Stimulated activated CD8-positive, alpha-beta memory T cell treated with anti-CD3 and anti-CD28 coated beads, Interleukin-4, amount 100 ng/mL, for 48 hours (primary cell): ENCODE data around the gene BAZ2B.
"Not testable (repeated sequence)": the region's sequence is repeated elsewhere in the genome, so short reads cannot be mapped to it uniquely, and the experiment has no call there.

Experiments used
- DNase-seq: peaks from one replicate; pipeline ENCODE4 v3.0.0-alpha.2; 2020

BAZ2B gene, protein sequence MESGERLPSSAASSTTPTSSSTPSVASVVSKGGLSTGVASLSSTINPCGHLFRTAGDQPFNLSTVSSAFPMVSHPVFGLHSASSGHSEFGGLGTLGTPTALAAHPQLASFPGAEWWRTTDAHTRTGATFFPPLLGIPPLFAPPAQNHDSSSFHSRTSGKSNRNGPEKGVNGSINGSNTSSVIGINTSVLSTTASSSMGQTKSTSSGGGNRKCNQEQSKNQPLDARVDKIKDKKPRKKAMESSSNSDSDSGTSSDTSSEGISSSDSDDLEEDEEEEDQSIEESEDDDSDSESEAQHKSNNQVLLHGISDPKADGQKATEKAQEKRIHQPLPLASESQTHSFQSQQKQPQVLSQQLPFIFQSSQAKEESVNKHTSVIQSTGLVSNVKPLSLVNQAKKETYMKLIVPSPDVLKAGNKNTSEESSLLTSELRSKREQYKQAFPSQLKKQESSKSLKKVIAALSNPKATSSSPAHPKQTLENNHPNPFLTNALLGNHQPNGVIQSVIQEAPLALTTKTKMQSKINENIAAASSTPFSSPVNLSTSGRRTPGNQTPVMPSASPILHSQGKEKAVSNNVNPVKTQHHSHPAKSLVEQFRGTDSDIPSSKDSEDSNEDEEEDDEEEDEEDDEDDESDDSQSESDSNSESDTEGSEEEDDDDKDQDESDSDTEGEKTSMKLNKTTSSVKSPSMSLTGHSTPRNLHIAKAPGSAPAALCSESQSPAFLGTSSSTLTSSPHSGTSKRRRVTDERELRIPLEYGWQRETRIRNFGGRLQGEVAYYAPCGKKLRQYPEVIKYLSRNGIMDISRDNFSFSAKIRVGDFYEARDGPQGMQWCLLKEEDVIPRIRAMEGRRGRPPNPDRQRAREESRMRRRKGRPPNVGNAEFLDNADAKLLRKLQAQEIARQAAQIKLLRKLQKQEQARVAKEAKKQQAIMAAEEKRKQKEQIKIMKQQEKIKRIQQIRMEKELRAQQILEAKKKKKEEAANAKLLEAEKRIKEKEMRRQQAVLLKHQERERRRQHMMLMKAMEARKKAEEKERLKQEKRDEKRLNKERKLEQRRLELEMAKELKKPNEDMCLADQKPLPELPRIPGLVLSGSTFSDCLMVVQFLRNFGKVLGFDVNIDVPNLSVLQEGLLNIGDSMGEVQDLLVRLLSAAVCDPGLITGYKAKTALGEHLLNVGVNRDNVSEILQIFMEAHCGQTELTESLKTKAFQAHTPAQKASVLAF (N-terminal part only)

DNA sequence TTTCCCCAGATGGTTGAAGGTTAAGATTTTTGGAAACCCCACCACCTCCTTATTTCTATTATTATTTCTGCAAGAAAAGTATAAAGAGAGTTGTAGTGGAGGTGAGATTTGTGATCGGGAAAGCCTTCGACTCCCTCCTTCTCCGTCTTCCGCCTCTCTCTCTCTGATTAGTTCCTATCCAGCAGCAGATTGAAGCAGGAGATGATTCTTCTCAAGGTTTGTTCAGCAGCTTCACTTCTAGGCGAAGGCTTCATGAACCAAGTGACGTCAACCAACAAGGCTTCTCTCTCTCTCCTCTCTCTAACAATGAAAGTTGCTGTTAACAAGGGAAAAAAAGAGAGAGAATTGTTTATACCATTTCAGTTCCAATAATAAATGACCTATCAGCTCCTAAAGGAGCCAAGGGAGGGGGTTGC, at the start of gene BAZ2B:
TSS of gene BAZ2B (minus strand) at position 263 of the 416 bp plus-strand sequence. CDS start 137,829 bp downstream, outside the sequence.
- DNase-seq = no peak

DNA sequence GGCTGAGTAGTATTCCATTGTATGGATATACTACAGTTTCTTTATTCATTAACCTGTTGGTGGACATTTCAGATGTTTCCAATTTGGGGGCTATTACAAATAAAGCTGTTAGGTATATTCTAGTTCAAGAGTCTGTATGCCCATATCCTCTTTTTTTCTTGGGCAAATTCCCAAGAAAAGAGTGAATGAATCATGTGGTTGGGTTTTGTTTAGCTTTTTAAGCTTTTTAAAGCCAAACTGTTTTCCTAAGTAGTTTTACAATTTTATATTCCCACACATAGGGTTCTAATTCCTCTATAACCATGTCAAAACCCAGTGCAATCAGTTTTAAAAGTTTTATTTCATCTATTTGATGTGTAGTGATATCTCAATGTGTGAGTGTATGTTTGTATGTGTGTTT, 44.9 kb upstream of the BAZ2B start:
- DNase-seq = no peak

DNA sequence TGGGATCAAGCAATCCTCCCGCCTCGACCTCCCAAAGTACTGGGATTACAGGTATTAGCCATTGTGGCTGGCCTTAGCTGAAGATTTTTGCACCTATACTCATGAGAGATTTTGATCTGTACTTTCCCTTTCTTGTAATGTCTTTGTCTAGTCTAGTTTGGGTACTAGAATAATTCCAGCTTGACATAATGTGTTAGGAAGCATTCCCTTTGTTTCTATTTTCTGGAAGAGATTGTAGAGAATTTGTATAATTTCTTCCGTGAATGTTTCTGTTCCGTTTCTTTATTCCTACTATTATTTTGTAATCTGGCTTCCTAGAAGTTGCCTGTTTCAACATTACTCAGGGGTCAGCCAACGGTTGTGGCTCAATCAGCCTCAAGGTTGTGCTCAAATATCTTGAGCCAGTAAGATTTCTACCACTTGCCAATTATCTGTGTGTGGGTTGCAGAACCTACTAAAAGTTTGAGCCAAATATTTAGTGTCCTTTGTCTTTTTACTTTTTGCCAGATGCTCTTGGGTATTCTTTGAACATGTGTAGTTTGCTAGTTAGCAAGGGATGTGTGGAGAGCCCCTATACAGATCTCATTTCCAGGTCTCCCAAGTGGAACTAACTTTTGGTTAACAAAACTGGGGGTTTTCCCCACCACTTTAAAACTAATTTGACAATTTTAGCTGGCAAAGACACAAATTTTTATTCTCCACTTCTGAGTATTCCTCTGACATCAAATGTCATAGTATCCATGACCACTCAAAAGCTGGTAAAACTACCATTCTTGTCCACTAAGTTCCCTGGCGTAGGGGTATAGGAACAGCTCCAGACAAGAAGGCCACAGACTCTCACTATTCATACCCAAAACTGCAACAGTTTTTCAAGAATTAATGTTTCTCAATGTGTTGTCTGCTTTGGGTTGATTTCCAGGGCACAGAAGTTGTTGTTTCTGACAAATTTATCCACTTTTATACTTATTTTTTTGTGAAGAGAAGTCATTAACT, 42.8 kb upstream of the BAZ2B start:
- no peak for DNase-seq

DNA sequence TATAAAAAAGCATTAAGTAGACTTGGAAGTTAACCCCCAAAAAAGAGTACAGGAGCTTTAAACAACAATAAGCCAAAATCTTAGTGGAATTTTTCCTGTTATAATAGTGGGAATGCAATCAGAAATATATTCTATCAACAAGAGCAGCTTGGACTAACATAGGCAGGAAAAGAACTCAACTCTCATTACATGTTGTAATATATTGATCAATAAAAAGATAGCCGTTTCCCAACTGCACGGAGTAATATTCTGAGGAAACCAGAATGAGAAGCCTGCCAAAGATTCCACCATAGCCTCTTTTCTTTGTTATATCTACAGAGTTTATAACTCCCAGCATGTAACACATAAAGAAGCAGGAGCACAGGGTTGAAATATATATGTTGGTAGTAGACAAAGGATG, 37.6 kb upstream of the BAZ2B start:
- DNase-seq = no peak

DNA sequence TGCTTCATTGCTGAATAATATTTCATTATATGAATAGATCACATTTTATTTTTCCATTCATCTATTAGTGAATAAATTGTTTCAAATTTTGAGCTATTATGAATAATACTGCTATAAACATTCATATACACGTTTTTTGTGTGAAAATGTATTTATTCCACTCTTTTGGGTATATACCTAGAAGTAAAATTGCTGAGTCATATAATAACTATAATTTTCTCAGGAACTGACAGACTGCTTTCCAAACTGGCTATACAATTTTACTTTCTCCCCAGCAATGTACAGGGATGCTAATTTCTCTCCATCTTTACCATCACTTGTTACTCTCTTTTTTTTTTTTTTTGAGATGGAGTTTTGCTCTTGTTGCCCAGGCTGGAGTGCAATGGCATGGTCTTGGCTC, 35.5 kb upstream of the BAZ2B start:
- no peak for DNase-seq

DNA sequence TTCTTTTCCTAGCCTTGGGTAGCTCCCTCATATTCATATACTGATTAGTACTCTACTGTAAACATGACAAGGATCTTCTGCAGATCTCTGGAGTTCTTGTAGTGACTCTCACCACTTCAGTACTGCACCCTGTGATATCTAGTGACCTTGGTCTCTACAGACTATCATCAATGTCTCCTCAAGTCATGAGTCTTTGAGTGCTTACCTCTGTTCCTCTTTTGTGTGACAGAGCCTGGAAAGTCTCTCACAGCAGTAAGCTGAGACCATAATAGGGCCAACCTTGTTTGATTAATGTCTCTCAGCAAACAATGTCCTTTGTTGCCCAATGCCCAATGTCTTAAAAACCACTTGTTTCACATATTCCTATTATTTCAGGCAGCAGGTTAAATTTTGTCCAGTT, 34.2 kb upstream of the BAZ2B start:
- no peak for DNase-seq

DNA sequence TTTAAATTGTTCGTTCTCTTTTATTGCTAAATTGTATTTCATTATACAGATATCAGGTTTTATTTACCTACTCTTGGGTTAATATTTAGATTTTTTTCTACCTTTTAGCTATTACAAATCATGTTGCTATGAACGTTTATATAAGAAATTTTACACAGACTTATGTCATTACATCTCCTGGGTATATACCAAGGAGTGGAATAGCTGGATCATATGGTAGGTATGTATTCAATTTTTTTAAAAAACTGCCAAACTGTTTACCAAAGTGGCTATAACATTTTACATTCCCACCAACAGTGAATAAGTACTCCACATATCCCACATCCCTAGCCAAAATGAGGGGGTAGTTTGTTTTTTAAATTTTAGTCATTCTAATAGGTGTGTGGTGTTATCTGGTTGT, 32.3 kb upstream of the BAZ2B start:
- no peak for DNase-seq

DNA sequence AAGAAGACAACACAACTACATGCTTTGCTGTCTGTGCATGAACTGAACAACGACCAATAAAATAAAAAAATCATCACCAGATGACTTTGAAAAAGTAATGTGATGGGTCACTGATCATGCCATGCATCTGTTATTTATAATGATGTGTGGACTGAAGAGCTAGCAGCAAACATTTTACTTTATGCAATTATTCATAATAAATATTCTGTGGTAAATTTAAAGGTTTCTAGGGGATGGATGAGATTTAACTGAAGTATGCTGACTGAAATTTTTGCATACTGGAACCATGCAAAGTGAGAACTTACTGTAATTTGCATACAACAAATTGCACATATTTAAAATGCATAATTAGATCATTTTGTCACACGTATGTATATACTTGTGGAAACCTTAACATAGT, 31.3 kb upstream of the BAZ2B start:
- no peak for DNase-seq

DNA sequence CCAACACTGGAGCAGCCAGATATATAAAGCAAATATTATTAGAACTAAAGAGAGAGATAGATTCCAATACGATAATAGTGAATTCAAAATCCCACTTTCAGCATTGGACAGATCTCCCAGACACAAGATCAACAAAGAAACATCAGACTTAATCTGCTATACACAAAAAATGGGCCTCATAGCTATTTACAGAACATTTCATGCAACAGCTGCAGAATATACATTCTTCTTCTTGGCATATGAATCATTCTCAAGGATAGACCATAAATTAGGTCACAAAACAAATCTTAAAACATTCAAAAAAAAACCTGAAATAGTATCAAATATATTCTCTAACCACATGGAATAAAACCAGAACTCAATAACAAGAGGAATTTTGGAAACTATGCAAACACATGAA, 23.8 kb upstream of the BAZ2B start:
- no peak for DNase-seq

DNA sequence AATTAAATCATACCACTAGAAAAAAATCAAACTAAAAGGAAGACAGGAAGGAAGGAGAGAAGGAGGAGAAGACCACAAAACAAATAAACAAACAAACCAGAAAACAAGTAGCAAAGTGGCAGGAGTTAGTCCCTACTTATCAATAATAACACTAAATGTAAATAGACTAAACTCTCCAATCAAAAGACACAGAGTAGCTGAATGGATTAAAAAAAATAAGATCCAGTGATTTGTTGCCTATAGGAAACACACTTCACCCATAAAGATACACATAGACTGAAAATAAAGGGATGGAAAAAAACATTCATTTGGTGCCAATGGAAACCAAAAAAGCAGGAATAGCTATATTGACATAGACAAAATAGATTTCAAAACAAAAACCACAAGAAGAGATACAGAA, 23.4 kb upstream of the BAZ2B start:
- no peak for DNase-seq

DNA sequence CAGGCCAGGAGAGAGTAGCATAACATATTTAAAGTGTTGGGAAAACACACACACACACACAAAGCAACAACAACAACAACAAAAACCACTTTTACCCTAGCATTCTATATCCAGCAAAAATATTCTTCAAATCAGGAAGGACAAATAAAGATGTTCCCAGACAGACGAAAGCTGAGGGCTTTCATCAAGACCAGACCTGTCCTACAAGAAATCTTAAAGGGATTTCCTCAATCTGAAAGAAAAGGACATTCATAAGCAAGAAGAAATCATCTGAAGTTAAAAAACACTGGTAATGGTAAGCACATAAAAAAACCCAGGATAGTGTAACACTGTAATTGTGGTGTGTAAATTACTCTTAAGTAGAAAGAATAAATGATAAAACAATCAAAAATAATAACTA, 22.7 kb upstream of the BAZ2B start:
- DNase-seq = no peak

DNA sequence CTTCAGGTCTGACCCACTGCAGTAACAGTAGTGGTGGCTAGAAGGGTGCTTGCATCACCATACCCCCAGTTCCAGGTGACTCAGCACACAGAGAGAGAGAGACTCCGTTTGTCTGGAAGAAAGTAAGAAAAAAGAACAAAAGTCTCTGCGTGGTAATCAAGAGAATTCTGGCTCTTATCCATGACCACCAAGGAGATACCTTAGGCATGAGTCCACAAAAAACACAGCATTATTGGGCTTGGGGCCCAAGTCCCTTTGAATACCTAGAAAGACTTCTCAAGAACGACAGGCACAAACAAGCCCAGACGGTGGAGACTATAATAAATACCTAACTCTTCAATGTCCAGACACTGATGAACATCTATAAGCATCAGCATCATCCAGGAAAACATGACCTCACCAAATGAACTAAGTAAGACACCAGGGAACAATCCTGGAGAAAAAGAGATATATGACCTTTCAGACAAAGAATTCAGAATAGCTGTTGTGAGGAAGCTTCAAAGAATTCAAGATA, 21.7 kb upstream of the BAZ2B start:
- no peak for DNase-seq

DNA sequence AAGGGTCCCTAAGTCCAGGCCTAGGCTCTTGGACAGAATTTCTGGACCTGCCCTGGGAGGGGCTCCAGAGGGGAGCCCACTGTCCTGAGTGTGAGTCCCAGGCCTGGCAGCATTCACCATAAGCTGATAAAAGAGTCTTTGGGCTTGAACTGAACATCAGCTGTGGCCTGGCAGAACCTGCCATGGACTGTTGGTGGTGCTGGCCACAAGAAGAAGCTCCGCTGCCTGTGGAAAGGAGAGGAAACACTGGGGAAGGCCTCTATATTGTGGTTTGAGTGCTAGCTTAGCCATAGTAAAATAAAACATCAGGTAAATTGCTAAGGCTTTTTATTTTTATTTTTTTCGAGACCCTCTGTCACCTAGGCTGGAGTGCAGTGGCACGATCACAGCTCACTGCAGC, 20.9 kb upstream of the BAZ2B start:
- no peak for DNase-seq

DNA sequence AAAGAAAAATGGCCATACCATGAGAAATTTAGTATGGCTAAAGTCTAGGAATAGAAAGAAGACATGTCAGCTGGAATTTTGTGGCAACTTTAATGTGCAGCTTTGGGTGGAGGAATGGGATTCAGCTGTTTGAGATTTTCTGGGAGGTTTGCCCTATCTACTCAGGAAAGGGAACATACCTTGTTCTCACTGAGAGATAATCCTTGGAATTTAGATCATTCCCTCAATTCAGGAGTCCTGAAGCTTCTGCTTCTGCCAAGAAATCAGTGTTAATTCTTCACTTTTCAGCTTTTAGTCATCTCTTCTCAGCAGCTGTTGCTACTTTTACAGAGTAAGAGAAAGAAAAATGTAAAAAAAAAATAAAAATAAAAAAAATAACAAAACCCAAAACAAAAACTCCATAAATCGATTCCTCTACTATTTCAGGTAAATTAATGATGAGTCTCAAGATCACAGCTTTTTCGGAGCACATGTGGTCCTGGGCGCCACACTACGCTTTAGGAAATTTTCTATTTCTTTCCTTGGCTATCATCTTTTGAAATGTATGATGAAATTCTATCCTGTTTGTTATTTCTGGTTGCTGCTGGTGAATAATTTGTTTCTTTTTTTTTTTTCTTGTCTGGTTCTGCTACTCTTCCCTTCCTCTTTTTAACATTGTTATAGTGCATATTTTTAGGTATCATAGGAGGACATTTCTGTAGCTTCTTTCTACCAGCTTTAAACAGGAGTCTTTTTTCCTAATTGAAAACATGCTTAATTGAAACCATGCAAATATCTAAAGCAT, 18.9 kb upstream of the BAZ2B start:
- no peak for DNase-seq

DNA sequence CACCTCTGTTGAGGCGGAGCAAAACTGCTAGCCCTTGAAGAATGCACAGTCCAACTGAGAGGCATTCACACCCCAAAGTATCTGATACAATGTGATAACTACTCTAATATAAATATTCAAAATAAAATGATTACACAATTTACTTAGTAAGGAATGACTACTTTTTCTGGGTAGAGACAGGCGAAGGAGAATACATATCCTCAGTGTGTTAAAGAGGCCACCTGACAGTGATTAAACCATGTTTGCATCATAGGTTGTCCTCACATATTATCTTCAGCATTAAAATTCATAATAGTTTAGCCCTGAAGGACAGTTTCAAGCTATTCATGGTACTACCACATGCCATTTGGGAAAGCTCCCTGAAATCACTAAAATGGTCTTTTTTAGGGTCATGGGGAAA, 16.9 kb upstream of the BAZ2B start:
- DNase-seq = no peak

DNA sequence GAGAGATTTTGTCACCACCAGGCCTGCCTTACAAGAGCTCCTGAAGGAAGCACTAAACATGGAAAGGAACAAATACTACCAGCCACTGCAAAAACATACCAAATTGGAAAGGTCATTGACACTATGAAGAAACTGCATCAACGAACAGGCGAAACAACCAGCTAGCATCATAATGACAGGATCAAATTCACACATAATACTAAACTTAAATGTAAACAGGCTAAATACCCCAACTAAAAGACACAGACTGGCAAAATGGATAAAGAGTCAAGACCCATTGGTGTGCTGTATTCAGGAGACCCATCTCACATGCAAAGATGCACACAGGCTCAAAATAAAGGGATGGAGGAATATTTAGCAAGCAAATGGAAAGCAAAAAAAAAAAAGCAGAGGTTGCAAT, 9.3 kb upstream of the BAZ2B start:
- DNase-seq = not testable (repeated sequence)

DNA sequence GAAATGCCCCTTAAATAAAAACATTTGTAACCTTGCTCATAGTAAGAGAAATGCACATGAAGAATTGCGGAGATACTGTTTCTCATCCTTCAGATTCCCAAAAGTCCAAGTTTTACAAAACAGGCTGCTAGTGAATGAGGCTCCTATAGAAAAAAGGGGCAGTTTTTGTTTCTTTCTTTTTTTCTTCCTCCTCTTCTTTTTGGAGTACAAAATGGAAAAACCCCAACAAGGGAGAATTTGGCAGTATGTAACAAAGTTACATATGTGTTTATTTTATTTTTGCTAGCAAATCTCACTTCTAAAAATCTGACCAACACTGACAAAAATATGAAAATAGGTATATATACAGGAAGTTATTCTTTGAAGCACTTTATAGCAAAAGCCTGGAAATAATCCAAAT, 7.1 kb upstream of the BAZ2B start:
- no peak for DNase-seq

DNA sequence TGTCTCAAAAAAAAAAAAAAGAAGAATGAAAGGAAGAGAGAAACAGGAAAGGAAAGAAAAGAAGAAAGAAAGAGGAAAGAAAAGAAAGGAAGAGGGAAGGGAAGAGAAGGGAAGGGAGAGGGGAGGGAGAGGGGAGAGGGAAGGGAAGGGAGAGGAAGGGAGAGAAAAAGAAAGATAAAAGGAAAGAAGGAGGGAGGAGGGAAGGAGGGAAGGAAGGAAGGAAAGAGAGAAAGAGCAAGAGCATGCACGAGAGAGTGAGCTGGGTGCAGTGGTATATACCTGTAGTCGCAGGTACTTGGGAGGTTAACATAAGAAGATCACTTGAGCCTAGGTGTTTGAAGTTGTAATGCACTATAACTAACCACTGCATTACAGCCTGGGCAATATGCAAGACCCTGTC, 6.6 kb upstream of the BAZ2B start:
- no peak for DNase-seq

DNA sequence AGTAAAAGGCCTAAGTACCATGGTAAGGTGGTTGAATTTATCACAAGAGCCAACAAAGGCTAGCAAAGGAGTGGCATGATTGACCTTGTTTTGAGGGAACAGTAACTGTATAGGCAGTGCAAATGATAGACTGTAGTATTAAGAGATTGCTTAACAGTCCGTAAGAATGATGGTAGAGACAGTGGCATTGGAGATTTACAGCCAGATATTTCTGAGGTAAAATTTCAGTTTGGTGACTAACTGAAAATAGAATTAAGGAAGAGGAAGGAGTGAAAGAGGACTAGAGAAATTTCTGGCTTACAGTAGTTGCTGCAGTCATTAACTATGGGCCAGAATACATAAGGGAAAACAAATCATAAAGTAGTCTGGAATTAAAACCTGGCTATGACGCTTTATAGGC, 4.4 kb upstream of the BAZ2B start:
- no peak for DNase-seq

DNA sequence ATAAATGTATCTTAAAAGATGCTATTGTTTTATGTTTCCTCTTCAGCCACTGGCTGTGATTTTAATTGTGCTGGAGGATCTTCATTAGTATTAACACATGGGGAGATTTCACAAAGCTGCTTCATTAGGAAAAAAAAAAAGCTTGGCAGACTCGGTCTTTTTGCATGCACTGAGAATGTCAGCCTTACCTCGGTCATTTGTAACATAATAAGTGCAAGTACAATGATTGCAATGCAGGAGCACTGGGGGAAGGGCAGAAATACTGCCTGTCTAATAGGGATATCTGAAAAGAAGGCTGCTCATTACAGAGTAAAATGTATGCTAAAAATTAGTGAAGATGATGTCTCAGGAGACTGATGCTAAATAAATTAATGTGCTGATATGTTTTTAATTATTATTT, 1.3 kb upstream of the BAZ2B start:
- DNase-seq = no peak

DNA sequence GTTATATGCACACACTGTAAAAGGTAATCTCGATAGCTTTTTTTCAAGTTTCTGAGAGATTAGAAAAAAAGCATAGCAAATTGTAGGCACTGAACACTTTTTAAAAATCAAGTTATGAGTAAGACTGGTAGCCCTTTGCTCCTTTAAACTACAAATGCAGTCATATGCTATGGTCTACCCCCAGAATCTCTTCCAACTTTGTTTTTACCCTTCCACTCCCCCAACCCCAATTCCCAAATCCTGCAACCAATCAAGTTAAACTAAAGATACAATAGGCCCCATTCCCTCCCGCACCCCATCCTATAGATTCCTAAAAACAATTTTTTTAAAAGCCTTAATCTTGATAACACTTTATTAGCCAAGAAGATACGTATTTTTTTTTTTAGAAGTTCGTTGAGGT, 752 bp upstream of the BAZ2B start:
- DNase-seq = no peak
